Measurements from ENCODE around the gene BRD3OS.

- TF ChIP-seq SIN3A (IDR thresholded peaks at IDR 0.05; ENCODE audit: low read depth, low read length) (no peak), RB1 (IDR thresholded peaks at IDR 0.05; ENCODE audit: borderline replicate concordance) (no peak), MYC (IDR thresholded peaks at IDR 0.05; ENCODE audit: insufficient read depth, insufficient read length, insufficient replicate concordance, low read length, severe bottlenecking) (no peak), CBFB (IDR thresholded peaks at IDR 0.05; ENCODE audit: low read depth) (no peak), RAD21 (IDR thresholded peaks at IDR 0.05; ENCODE audit: insufficient read depth, low read depth, low read length) (no peak), CREB1 (IDR thresholded peaks at IDR 0.05; ENCODE audit: low read depth) (no peak)
Measured at GRCh38 chr9:133980864-133981588, 44.3 kb upstream of the BRD3OS start.

Measured in GM12878 (cell line).